Measurements from ENCODE around the gene LYPD3.

DNA sequence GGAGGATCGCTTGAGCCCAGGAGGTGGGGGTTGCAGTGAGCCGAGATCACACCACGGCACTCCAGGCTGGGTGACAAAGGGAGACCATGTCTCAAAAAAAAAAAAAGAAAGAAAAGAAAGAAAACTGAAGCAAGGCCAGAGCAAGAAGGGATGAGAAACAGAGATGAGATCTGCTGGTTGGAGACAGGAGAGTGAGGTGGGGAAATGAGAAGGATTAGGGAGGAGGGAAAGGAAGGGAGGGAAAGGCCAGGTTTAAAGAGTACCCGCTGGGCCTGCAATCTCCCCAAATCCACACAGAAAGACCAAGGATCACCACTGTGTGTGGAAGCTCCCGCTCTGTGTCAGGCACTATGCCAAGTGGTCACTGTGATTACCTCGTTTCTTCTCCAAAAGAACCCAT, 16.3 kb upstream of the LYPD3 start:
- TF ChIP-seq, protein P1, sequence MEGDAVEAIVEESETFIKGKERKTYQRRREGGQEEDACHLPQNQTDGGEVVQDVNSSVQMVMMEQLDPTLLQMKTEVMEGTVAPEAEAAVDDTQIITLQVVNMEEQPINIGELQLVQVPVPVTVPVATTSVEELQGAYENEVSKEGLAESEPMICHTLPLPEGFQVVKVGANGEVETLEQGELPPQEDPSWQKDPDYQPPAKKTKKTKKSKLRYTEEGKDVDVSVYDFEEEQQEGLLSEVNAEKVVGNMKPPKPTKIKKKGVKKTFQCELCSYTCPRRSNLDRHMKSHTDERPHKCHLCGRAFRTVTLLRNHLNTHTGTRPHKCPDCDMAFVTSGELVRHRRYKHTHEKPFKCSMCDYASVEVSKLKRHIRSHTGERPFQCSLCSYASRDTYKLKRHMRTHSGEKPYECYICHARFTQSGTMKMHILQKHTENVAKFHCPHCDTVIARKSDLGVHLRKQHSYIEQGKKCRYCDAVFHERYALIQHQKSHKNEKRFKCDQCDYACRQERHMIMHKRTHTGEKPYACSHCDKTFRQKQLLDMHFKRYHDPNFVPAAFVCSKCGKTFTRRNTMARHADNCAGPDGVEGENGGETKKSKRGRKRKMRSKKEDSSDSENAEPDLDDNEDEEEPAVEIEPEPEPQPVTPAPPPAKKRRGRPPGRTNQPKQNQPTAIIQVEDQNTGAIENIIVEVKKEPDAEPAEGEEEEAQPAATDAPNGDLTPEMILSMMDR (IDR thresholded peaks at IDR 0.05) = no peak
- no peak for TF ChIP-seq POLR2A (IDR thresholded peaks at IDR 0.05)
